NCI-H2107 treated with DMSO at 0.1 percent for 48 hours (cell line): Measurements from ENCODE around the gene PDE4D.

Source experiments
- DNase-seq: peaks from one replicate; lab custom pipeline; 2025; ENCODE audit not compliant: unreplicated experiment; lab: John Stamatoyannopoulos, UW

Gene PDE4D

GRCh38 chr5:59099270-59099994 lies 794.1 kb downstream of the PDE4D start:
- no peak for DNase-seq

- no peak for DNase-seq
These were observed 794.8 kb downstream of the PDE4D start for GRCh38 chr5:59098743-59099142.

GRCh38 chr5:59097712-59098111 lies 795.8 kb downstream of the PDE4D start:
- DNase-seq = no peak

- no peak for DNase-seq
These were observed 796.4 kb downstream of the PDE4D start for GRCh38 chr5:59097116-59097515.

- DNase-seq = no peak
These were observed 798.0 kb downstream of the PDE4D start for GRCh38 chr5:59095480-59095879.

- no peak for DNase-seq
These were observed 798.7 kb downstream of the PDE4D start for GRCh38 chr5:59094864-59095263.

- DNase-seq = no peak
These were observed 800.2 kb downstream of the PDE4D start for GRCh38 chr5:59093329-59093728.

GRCh38 chr5:59092758-59093157 lies 800.8 kb downstream of the PDE4D start:
- DNase-seq = no peak

GRCh38 chr5:59091965-59092364 lies 801.6 kb downstream of the PDE4D start:
- DNase-seq = no peak

GRCh38 chr5:59090323-59090722 lies 803.2 kb downstream of the PDE4D start:
- DNase-seq = no peak

- DNase-seq = no peak
These were observed 803.8 kb downstream of the PDE4D start for GRCh38 chr5:59089767-59090166.

- no peak for DNase-seq
These were observed 805.0 kb downstream of the PDE4D start for GRCh38 chr5:59088546-59088945.

- DNase-seq = no peak
These were observed 807.5 kb downstream of the PDE4D start for GRCh38 chr5:59086024-59086423.

GRCh38 chr5:59081693-59082092 lies 811.8 kb downstream of the PDE4D start:
- DNase-seq = no peak

- DNase-seq = no peak
These were observed 813.6 kb downstream of the PDE4D start for GRCh38 chr5:59079622-59080620.

GRCh38 chr5:59071755-59072549 lies 821.6 kb downstream of the PDE4D start:
- DNase-seq = no peak

GRCh38 chr5:59069438-59070079 lies 824.0 kb downstream of the PDE4D start:
- no peak for DNase-seq

- DNase-seq = no peak
These were observed 825.4 kb downstream of the PDE4D start for GRCh38 chr5:59067956-59068656.

GRCh38 chr5:59066367-59067163 lies 827.0 kb downstream of the PDE4D start:
- DNase-seq = no peak
